GM12801 (cell line): ENCODE data around the gene MAST2.

Source experiments
- CTCF ChIP-seq: IDR thresholded peaks from one replicate; pipeline ENCODE4 v1.5.1; 2011; ENCODE audit warnings: control low read depth; ENCODE audit not compliant: insufficient read length; ENCODE audit errors: extremely low read depth

MAST2 gene

GRCh38 chr1:45815667-45816458 lies 12.5 kb downstream of the MAST2 start:
- no peak for TF ChIP-seq CTCF

GRCh38 chr1:45820173-45820572 lies 16.8 kb downstream of the MAST2 start:
- no peak for TF ChIP-seq CTCF

GRCh38 chr1:45820788-45821187 lies 17.4 kb downstream of the MAST2 start:
- TF ChIP-seq CTCF: no peak

GRCh38 chr1:45822644-45823043 lies 19.2 kb downstream of the MAST2 start:
- no peak for TF ChIP-seq CTCF

GRCh38 chr1:45824607-45825006 lies 21.2 kb downstream of the MAST2 start:
- TF ChIP-seq CTCF: no peak

GRCh38 chr1:45827256-45827655 lies 23.8 kb downstream of the MAST2 start:
- no peak for TF ChIP-seq CTCF

GRCh38 chr1:45828841-45829240 lies 25.4 kb downstream of the MAST2 start:
- TF ChIP-seq CTCF: no peak

- TF ChIP-seq CTCF: no peak
Observed at GRCh38 chr1:45833361-45833760, 29.9 kb downstream of the MAST2 start.
